ENCODE measurements around the gene VAMP5. TPM values are rescaled to one million over a fixed set of nuclear protein-coding genes. Genes with fewer than 3 reads are reported as not detected.

Gene VAMP5
- total RNA-seq, 1 experiment from 2014 or later: 0.59 TPM

- H3K23ac ChIP-seq (ENCODE audit: insufficient read length, low read depth, low read length): no peak overlapping the region
- no peak overlapping the region for H2AK5ac ChIP-seq (ENCODE audit: insufficient read length, low read length)
- H3K27me3 ChIP-seq (ENCODE audit: insufficient read depth, low read length): no peaks in the 10 kb centered on the region
- H4K8ac ChIP-seq (replicated peaks; ENCODE audit: insufficient read length, low read depth, low read length): no peak overlapping the region
- no peak overlapping the region for H2BK5ac ChIP-seq (ENCODE audit: insufficient read length, low read length)
- H3K23me2 ChIP-seq (ENCODE audit: insufficient read length, low read depth, low read length, poor library complexity, severe bottlenecking): no peaks in the 10 kb centered on the region
- no peak overlapping the region for H3K27ac ChIP-seq (ENCODE audit: insufficient read length, low read depth, low read length)
- H3K4me1 ChIP-seq (ENCODE audit: insufficient read depth, low read length): no peaks in the 10 kb centered on the region
- no peak overlapping the region for H2BK120ac ChIP-seq (ENCODE audit: low read depth, low read length, poor library complexity, severe bottlenecking)
- no peak overlapping the region for H3T11ph ChIP-seq (ENCODE audit: low read length)
- no peak overlapping the region for H4K5ac ChIP-seq (ENCODE audit: insufficient read length, low read depth, low read length)
- TF ChIP-seq CTCF (conservative IDR thresholded peaks at IDR 0.05): no peak
- H3K4me2 ChIP-seq (ENCODE audit: insufficient read depth, insufficient read length, low read length): no peak overlapping the region
- no peak overlapping the region for H3K9ac ChIP-seq (ENCODE audit: extremely low read depth, insufficient read length, low read length)
- Mint-ChIP-seq H3K4me1 (peaks cover 13 to 24% of the 10 kb centered on the region in 2 experiments), H3K4me3 (no peak overlapping the region; a peak in 1 of 5 replicates), H3K27ac (peak overlapping the region in 2 of 3 experiments; percentile 49 to 81; a peak in 3 of 7 replicates), H3K36me3 (ENCODE audit: insufficient read depth in 1 of 3, low read depth in 3 of 3) (peaks cover 31 to 74% (median 57%) of the 10 kb centered on the region in 3 experiments), H3K27me3 (ENCODE audit: low read depth) (no peaks in the 10 kb centered on the region; the same call in 1 of the 2 replicates), H3K9me3 (no peaks in the 10 kb centered on the region)
- no peak overlapping the region for H2BK12ac ChIP-seq (ENCODE audit: insufficient read length, low read depth, low read length)
- no peak overlapping the region for H2BK15ac ChIP-seq (ENCODE audit: low read depth, low read length)
- H3K18ac ChIP-seq (ENCODE audit: insufficient read length, low read depth, low read length): no peak overlapping the region
- H2AFZ ChIP-seq (ENCODE audit: low read length): no peak overlapping the region
- no peak overlapping the region for H2BK20ac ChIP-seq (ENCODE audit: low read depth, low read length, poor library complexity, severe bottlenecking)
- H4K20me1 ChIP-seq (ENCODE audit: control insufficient read depth, insufficient read depth, insufficient read length): no peaks in the 10 kb centered on the region
- no peak overlapping the region for H4K91ac ChIP-seq (ENCODE audit: insufficient read length, low read depth, low read length)
- no CpG with 5 or more reads among the region's 1 CpG for WGBS (ENCODE audit: extremely low coverage, insufficient read length, low lambda C conversion rate)
- H3K14ac ChIP-seq (ENCODE audit: insufficient read depth, low read length): no peak overlapping the region
- H3K79me2 ChIP-seq (ENCODE audit: insufficient read depth, low read length): no peaks in the 10 kb centered on the region
- no peak overlapping the region for H3K56ac ChIP-seq (ENCODE audit: insufficient read length, low read depth, low read length)
- DNase-seq: no peak
- H3K79me1 ChIP-seq (ENCODE audit: insufficient read depth, low read depth, low read length, poor library complexity, severe bottlenecking): no peaks in the 10 kb centered on the region
- H3K9me3 ChIP-seq (ENCODE audit: control insufficient read depth, low read depth, low read length): no peaks in the 10 kb centered on the region
- no peak overlapping the region for H3K4ac ChIP-seq (ENCODE audit: low read depth, low read length)
These were observed 37.0 kb upstream of the VAMP5 start for GRCh38 chr2:85547089-85547858.

All from H9 (cell line).